NOMO-1 (cell line): ENCODE results near the gene ADAMTS14.
"Not testable (repeated sequence)": the region's sequence is repeated elsewhere in the genome, so short reads cannot be mapped to it uniquely, and the experiment has no call there.

Experiments
- DNase-seq, 2 experiments: peaks; one replicate each; lab custom pipeline; 2025; ENCODE audit not compliant: unreplicated experiment in 2 of 2; lab: John Stamatoyannopoulos, UW

ADAMTS14 gene

DNA sequence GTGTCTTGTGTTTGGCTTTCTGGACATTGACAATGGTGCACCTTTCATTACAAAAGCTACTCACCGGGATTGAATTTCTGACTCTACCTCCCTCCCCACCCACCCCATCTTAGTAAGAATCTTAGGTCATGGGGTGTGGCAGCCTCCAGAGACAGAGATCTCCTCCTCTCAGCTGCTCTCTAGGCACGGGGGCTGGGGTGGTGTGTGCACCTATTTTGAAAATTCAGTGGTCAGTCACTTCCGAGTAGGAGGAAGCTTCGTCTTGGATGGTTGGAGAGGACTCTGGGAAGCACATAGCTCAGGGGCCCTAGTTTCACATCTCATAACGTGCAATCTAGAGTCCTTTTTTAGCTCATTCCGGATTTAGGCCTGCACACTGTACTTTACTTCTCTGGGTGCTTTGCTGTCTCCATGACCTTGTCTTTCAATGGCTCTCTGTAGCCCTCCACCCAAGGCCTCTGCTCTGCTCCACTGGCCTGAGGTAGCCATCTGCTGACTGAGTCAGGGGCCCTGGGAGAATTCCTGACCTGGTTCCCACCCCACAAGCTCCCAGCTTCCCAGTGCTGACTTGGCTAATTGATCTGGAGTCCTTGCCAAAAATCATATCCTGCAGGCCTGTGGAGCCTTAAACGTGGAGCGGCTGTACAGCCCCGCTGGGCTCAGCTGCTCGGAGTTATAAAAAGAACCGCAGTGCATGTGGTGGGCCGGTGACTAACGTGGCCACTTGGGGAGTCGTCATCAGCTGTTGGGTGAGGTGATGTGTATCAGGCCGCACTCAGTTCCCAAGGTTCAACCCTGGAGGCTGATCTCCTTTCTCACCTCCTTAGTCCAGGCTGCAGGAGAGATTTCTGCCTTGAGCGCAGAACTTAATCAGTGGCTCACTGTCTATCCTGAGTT lies 19.3 kb upstream of the ADAMTS14 start:
- no peak for DNase-seq

DNA sequence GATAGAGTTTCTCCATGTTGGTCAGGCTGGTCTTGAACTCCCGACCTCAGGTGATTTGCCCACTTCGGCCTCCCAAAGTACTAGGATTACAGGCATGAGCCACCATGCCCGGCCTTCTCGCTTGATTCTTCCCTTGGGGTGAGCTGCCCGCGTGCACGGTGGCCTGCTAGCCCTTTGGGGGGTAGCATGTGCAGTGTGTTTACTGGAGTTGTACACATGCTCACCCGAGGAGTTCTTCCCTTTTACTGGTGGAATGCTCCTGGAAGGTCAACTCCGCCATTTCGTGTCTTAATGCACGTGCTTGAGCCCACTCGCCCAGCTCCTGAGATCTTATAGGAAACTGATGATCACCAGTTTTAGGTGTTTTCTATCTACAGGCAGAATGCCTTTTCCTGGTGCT lies 17.0 kb upstream of the ADAMTS14 start:
- DNase-seq: no peak

DNA sequence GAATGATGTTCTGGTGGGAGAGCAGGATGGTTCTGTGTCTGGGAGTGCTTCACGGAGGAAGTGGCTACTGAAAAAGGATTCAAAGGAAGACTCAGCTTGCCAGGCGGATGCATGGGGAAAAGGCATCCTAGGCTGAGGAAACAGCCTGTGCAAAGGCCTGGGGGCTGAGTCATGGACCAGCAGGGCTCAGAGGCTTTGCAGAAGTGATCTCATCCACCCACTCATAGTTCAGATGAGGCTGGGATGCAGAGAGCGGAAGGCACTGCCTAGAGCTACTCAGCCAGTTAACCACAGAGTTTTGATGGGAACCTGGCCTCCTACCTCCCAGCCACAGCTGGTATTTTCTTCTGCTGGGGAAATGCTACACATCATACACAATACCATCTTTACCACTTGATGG lies 15.8 kb upstream of the ADAMTS14 start:
- no peak for DNase-seq

DNA sequence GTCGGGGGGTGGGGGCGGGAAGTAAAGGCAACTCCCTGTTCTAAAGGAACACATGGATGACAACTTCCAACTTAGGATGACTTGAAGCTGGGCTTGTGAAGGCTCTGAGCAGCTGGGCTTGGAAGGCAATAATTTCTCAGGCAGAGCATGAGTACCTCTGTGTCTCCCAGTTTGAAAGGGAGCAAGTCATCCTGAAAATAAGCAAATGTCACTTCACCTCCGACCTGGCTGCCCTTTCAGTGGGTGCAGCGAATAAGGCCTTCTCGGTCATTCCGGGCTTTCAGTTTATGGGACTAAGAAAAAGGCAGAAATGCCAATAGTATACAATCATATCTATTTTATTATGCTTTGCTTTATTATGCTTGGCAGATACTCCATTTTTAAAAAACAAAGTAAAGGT lies 15.3 kb upstream of the ADAMTS14 start:
- no peak for DNase-seq

DNA sequence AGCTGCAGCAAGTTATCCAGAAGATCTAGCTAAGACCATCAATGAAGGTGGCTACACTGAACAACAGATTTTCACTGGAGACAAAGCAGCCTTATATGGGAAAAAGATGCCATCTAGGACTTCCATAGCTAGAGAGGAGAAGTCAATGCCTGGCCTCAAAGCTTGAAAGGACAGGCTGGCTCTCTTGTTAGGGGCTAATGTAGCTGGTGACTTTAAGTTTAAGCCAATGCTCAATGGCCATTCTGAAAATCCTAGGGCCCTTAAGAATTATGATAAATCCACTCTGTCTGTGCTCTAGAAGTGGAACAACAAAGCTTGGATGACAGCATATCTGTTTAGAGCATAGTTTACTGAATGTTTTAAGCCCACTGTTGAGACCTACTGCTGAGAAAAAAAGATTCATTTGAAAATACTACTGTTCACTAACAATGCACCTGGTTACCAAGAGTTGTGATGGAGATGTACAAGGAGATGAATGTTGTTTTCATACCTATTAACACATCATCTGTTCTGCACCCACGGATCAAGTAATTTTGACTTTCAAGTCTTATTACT lies 13.6 kb upstream of the ADAMTS14 start:
- no peak for DNase-seq

DNA sequence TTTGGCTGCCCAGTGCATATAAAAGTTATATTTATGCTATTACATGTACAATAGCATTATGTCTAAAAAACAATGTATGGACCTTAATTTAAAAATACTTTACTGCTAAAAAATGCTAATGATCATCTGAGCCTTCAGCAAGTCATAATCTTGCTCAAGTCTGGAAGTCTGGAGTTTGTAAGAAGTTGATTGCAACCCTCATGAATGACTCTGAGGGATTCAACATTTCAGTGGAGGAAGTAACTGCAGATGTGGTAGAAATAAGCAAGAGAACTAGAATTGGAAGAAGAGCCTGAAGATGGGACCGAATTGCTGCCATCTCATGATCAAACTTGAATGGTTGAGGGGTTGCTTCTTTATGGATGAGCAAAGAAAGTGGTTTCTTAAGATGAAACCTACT lies 13.0 kb upstream of the ADAMTS14 start:
- DNase-seq: no peak

DNA sequence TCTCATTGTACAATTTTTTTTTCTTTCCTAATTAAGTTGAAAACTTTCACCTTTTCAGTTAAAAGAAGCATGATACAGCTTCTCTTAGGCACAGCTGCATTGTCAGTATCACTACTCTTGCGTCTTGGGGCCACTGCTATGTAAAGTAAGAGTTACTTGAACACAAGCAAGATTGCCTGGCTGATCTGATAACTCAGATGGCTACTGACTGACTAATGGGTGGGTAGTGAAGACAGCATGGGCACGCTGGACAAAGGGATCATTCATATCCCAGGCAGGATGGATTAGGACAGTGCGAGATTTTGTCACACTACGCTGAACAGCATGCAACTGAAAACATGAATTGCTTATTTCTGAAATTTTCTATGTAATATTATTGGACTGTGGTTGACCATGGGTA lies 11.6 kb upstream of the ADAMTS14 start:
- no peak for DNase-seq

DNA sequence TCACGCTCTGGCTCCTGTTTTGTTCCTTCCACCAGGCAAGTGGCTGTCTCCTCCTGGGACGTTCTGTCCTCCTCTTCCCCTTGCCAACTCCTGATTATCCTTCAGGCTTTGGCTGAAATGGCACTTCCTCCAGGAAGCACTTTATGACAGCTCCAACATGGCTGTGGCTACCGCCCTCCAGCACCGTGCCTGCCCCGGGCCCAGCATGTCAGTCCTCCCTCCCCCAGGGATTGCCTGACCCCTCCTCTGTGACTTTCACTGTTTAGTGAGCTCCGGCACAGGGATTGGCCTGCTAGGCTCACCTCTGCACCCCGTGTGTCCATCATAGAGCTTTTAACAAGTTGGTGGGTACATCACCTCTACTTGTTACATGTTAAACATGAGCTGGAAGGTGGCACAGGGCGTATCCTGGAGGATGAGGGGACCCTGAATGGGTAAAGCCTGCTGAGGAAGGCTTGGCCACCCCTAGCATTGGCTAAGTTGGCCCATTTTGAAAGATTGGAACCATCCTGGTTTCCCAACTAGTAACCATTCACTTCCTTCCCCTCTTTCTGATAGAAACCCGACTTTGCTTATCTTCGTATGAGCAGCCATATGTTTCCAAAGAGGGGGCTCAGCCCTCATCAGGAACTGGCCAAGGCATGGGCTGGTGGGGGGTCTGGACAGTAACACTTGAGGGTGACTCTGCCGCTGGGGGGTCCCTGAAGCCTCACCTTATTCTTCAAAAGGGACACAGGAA lies 10.5 kb upstream of the ADAMTS14 start:
- DNase-seq: no peak

DNA sequence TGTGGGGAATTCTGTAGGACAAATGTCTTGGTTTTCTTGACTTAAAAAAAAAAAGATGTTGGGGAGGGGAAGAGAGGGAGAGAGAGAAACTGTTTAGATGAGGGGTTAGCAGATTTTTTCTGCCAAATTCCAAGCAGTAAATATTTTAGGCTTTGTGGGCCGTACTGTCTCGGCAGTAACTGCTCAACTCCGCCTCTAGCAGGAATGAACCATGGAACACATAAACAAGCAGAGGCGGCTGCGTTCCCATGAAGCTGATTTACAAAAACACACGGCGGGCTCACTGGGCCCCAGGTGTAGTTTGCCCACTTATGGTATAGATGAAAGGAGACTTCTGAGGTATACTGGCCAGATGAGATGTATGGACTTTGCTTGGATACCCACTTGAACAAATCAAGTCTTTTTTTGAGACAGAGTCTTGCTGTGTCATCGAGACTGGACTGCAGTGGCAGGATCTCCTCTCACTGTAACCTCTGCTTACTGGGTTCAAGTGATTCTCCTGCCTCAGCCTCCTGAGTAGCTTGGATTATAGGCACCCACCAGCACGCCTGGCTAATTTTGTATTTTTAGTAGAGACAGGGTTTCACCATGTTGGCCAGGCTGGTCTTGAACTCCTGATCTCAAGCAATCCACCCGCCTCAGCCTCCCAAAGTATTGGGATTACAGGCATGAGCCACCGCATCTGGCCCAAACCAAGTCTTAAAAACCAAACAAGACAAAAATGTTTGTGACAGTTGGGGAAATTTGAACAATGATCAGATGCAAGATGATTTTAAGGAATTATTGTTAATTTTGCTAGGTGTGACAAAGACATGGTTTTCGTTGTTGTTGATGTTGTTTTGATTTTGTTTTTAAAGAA lies 9.7 kb upstream of the ADAMTS14 start:
- DNase-seq: no peak

DNA sequence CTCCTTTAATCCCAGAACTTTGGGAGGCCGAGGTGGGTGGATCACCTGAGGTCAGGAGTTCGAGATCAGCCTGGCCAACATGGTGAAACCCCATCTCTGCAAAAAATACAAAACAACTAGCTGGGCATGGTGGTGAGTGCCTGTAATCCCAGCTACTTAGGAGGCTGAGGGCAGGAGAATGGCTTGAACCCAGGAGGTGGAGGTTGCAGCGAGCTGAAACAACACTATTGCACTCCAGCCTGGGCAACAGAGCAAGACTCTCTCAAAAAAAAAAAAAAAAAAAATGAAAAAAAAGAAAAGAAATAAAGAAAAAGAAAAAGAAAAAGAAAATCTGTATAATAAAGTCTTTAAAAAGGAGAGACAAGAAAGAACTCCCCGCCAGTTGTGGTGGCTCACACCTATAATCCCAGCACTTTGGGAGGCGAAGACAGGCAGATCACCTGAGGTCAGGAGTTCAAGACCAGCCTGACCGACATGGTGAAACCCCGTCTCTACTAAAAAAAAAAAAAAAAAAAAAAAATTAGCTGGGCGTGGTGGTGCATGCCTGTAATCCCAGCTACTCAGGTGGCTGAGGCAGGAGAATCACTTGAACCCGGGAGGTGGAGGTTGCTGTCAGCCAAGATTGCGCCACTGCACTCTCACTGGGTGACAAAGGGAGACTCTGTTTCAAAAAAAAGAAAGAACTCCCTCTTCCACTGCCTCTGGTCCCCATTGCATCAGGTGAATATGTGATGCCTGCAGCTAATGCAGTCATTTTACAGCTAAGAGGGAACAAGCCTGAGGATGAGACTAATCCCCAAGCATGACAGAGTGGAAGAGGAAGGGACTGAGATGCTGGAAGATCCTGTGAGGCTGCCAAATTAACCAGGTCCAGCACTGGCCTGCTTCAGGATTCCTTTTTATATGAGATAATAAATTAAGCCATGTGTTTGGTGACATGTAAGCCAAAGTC lies 8.6 kb upstream of the ADAMTS14 start:
- DNase-seq: not testable (repeated sequence)

DNA sequence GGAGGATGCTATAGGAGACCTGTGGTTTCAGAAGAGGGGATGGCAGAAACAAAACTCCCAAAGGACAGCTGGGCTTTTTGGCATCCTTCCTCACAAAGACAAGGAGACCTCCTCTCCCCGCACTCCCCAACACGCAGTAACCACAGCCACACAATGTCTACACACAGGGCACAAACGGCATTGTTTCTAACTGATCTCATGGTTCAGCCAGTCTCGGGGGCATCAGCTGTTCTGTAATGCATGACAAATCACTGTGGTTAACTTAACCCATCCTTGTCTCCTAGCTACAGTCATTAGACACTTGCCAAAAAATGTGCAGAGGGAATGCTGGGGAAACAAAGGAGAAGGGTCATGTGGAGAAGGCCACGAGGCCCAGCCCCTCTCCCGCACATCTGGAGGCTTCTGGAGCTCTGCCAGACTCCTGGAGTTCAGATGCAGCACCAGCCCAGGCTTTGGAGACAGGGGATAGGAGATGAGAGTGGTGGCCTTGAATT lies 7.6 kb upstream of the ADAMTS14 start:
- no peak for DNase-seq

DNA sequence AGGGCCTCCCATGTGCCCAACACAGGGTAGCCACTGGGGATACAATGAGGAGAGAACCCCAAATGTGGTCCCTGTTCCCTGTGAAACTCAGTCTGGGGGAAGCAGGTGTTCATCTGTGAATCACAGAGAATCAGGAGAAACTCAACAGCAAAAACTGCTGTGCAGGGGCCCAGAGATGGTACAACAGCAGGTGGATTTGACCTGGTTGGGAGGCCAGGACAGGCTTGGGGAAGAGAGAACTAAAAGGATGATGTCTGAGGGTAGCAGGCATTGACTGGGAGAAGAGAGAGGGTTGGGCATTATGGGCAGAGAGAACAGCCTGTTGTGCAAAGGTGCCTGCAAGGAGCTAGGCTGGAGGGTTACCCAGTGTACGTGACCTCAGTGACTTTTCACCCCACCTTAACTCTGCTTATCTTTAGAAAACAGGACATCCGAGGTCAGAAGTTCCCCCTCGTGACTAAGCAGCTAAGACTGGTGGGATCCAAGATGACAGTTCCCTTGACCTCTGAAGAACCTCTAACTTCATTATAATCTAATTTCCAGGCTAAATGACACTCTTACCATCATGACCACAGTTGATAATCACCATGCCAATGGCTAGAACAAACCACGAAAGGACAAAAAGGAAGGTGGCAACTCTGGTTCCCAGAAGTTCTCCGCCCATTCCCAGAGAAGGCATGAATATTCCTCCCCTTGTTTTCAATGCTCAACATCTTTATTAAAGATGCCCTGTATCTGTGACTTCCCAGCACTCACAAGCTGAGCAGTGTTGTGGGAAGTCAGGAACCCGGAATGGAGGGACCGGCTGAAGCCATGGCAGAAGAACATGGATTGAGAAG lies 5.1 kb upstream of the ADAMTS14 start:
- DNase-seq: no peak

DNA sequence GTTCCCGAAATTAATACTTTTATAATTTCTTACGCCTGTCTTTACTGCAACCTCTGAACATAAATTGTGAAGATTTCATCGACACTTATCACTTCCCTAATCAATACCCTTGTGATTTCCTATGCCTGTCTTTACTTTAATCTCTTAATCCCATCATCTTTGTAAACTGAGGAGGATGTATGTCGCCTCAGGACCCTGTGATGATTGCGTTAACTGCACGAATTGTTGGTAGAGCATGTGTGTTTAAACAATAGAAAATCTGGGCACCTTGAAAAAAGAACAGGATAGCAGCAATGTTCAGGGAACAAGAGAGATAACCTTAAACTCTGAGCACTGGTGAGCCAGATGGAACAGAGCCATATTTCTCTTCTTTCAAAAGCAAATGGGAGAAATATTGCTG lies 4.5 kb upstream of the ADAMTS14 start:
- not testable (repeated sequence) for DNase-seq

DNA sequence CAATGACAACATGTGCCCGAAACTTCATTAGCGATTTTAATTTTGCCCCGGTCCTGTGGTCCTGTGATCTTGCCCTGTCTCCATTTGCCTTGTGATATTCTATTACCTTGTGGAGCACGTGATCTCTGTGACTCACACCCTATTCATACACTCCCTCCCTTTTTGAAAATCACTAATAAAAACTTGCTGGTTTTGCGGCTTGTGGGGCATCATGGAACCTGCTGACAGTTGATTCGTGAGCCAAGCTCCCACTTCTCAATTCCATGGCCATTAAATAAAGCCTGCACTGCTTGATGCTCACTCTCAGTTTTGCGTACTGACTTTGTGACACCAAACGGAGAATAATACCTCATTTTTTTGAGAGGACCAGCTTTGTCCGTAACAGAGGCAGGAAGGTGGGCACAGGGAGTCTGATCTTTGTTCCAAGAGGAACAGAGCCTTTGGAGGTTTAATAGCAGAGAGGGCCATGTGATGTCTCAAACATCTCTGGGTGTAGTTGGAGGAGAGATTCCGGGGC lies 3.8 kb upstream of the ADAMTS14 start:
- DNase-seq: no peak

DNA sequence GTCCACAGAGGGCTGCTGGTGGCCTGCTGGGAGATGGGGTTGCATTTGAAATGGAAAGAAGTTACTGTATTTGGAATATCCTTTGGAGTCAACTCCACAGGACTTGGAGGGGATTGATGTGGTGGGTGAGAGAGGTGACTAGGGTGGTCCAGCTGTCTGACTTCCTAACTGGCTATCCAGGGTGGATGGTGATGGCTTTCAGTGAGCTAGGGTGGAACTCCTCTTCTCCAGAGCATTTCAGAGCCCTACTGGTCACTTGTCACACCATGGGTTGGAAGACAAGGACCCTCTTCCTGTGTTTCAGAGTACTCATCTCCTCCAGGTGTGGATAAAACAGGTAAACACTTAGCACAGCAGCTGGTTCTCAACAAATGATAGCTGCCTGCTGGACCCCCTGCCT lies 3.3 kb upstream of the ADAMTS14 start:
- no peak for DNase-seq

DNA sequence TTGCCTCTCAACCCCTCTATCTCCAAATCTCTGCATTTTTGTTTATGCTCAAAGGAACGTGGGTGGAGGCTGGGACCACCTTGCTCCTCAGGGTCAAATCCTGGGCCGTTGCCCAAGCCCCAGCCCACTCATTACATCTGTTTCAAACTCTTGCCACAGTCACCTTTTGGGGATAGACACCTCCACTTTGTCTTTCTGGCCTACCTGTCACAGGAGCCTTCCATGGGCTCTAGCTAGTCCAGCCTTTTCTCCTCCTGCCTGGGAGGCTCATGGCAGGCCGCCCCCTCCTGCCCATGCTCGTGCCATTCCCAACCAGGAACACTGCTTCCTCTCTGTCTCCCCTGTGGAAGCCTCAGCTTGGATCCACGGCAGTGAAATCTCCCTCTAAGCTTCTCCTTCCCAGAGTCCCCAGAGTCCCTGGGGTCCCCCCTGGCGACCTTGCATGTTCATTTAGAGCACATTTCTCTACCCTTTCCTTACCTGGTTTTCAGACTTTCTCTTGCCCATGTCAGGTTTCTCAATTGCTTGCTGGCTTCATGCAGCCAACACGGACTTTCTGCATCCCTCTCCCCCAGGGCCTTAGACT lies 2.5 kb upstream of the ADAMTS14 start:
- DNase-seq: no peak

DNA sequence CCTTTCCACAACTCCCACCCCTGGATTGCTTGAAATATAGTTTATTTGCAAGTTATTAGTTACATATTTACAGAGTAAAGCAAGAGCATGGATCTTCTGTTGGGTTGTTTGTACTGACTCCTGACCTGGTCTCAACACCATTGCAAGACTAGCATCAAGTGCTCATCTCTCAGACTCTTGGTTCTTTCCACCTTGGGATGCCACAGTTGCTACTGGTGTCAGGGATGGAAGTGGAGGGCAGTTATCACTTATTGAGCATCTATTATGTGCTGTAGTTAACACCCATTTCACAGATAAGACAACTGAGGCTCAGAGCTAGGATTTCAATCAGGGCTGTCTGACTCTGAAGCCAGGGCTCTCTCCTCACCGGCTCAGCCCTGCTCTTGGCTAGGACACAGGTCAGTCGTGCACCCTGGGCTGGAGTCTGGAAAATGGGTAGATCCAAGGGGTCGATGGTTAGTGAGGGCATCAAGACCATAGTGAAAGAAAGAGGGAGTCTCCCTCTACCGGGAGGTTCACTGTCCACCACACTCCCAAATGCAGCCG lies 614 bp upstream of the ADAMTS14 start:
- DNase-seq: no peak
